HCT116 (cell line): ENCODE data around the gene KIAA1614.

Experiments
- REST ChIP-seq: IDR thresholded peaks from 2 replicates; pipeline ENCODE4 v1.6.1; 2012; ENCODE audit warnings: low read depth
- TCF7L2 ChIP-seq: IDR thresholded peaks from 2 replicates; pipeline ENCODE4 v1.7.0; 2011; ENCODE audit warnings: borderline replicate concordance, inconsistent platforms; ENCODE audit not compliant: insufficient read depth, insufficient read length; ENCODE audit errors: extremely low read depth
- TF ChIP-seq, protein P1 (sequence below), 3 experiments: fragments of 200-600 bp in 1 of 3; sonication (generic) in 1 of 3; IDR thresholded peaks in 2 of 3; conservative IDR thresholded peaks in 1 of 3; 2 replicates each; pipeline ENCODE4 v1.5.1; 2012 to 2017; ENCODE audit warnings: low read depth in 2 of 3, low read length in 2 of 3, antibody characterized with exemption in 1 of 3, borderline replicate concordance in 1 of 3, control low read depth in 1 of 3, mild to moderate bottlenecking in 1 of 3, mixed read lengths in 1 of 3, mixed run types in 1 of 3, moderate library complexity in 1 of 3; ENCODE audit not compliant: insufficient read depth in 1 of 3

DNA sequence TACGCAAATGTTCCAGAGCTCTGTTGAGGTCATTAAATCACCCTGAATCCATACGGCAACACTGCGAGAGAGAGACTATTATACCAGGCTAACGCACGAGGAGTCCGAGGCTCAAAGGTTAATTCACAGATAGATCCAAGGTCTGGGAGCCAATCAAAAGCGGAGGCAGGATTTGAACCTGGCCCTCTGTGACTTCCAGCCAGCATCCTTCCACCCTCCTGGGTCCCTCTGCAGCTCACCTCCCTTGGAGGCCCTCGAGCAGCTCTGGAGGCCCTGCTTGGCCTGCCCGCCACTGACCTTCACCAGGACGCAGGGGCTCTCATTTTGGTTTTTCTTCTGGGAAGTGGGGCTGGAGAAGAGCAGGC, 42.1 kb downstream of the KIAA1614 start:
- TF ChIP-seq, protein P1, sequence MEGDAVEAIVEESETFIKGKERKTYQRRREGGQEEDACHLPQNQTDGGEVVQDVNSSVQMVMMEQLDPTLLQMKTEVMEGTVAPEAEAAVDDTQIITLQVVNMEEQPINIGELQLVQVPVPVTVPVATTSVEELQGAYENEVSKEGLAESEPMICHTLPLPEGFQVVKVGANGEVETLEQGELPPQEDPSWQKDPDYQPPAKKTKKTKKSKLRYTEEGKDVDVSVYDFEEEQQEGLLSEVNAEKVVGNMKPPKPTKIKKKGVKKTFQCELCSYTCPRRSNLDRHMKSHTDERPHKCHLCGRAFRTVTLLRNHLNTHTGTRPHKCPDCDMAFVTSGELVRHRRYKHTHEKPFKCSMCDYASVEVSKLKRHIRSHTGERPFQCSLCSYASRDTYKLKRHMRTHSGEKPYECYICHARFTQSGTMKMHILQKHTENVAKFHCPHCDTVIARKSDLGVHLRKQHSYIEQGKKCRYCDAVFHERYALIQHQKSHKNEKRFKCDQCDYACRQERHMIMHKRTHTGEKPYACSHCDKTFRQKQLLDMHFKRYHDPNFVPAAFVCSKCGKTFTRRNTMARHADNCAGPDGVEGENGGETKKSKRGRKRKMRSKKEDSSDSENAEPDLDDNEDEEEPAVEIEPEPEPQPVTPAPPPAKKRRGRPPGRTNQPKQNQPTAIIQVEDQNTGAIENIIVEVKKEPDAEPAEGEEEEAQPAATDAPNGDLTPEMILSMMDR (IDR thresholded peaks at IDR 0.05 in 2 of 3, conservative IDR thresholded peaks at IDR 0.05 in 1 of 3; ENCODE audit: borderline replicate concordance in 1 of 3, insufficient read depth in 1 of 3, low read depth in 2 of 3, low read length in 2 of 3) = no peak
- TF ChIP-seq TCF7L2 = no peak
- no peak for TF ChIP-seq REST
